Stimulated activated CD4-positive, alpha-beta T cell treated with anti-CD3 and anti-CD28 coated beads, Interleukin-12 subunit alpha, Interleukin-12 subunit beta, amount 100 ng/mL, for 4 hours (primary cell): ENCODE data around the gene C1QTNF9B.
"Not testable (repeated sequence)": the region's sequence is repeated elsewhere in the genome, so short reads cannot be mapped to it uniquely, and the experiment has no call there.

Source experiments
- DNase-seq: peaks from one replicate; pipeline ENCODE4 v3.0.0-alpha.2; 2020

C1QTNF9B gene

GRCh38 chr13:23889615-23890607 lies 7.4 kb downstream of the C1QTNF9B start:
- DNase-seq, result no peak

GRCh38 chr13:23888658-23889614 lies 8.4 kb downstream of the C1QTNF9B start, which contains the start of gene MIPEP:
Gene MIPEP, minus strand, starts transcription at chr13:23889400. Its CDS starts 80 bp downstream, at chr13:23889320.
- peak; percentile 91 for DNase-seq

- not testable (repeated sequence) for DNase-seq
Observed at GRCh38 chr13:23884361-23884760, 12.9 kb downstream of the C1QTNF9B start.

- DNase-seq, result no peak
Observed at GRCh38 chr13:23883255-23883654, 14.0 kb downstream of the C1QTNF9B start.

- DNase-seq, result not testable (repeated sequence)
Observed at GRCh38 chr13:23881402-23881800, 15.9 kb downstream of the C1QTNF9B start.

GRCh38 chr13:23880493-23881401 lies 16.6 kb downstream of the C1QTNF9B start:
- not testable (repeated sequence) for DNase-seq

GRCh38 chr13:23877286-23877685 lies 20.0 kb downstream of the C1QTNF9B start:
- DNase-seq, result no peak

GRCh38 chr13:23876265-23876664 lies 21.0 kb downstream of the C1QTNF9B start:
- DNase-seq, result no peak

GRCh38 chr13:23871616-23872220 lies 25.6 kb downstream of the C1QTNF9B start:
- DNase-seq, result no peak

GRCh38 chr13:23870356-23871140 lies 26.8 kb downstream of the C1QTNF9B start:
- DNase-seq, result no peak

GRCh38 chr13:23868521-23868920 lies 28.8 kb downstream of the C1QTNF9B start:
- no peak for DNase-seq

GRCh38 chr13:23867027-23867491 lies 30.2 kb downstream of the C1QTNF9B start:
- no peak for DNase-seq

- DNase-seq, result no peak
Observed at GRCh38 chr13:23866420-23867026, 30.8 kb downstream of the C1QTNF9B start.

- DNase-seq, result no peak
Observed at GRCh38 chr13:23865906-23866305, 31.4 kb downstream of the C1QTNF9B start.

- no peak for DNase-seq
Observed at GRCh38 chr13:23865026-23865425, 32.3 kb downstream of the C1QTNF9B start.

GRCh38 chr13:23861310-23861709 lies 36.0 kb downstream of the C1QTNF9B start:
- no peak for DNase-seq

- DNase-seq, result no peak
Observed at GRCh38 chr13:23859904-23860303, 37.4 kb downstream of the C1QTNF9B start.

- no peak for DNase-seq
Observed at GRCh38 chr13:23859455-23859854, 37.8 kb downstream of the C1QTNF9B start.

GRCh38 chr13:23858546-23858945 lies 38.8 kb downstream of the C1QTNF9B start:
- no peak for DNase-seq
